Activated CD4-positive, alpha-beta T cell treated with anti-CD3 and anti-CD28 coated beads for 4 hours (primary cell): Measurements from ENCODE around the gene OR11A1.
"Not testable (repeated sequence)": the region's sequence is repeated elsewhere in the genome, so short reads cannot be mapped to it uniquely, and the experiment has no call there.

ENCODE experiments used
- DNase-seq, 2 donors: peaks; one replicate each; pipeline ENCODE4 v3.0.0-alpha.2; 2020

Gene OR11A1

GRCh38 chr6:29477923-29478450 lies 21.1 kb upstream of the OR11A1 start:
- DNase-seq: no peak

GRCh38 chr6:29474996-29475395 lies 18.1 kb upstream of the OR11A1 start:
- DNase-seq: no peak

DNA sequence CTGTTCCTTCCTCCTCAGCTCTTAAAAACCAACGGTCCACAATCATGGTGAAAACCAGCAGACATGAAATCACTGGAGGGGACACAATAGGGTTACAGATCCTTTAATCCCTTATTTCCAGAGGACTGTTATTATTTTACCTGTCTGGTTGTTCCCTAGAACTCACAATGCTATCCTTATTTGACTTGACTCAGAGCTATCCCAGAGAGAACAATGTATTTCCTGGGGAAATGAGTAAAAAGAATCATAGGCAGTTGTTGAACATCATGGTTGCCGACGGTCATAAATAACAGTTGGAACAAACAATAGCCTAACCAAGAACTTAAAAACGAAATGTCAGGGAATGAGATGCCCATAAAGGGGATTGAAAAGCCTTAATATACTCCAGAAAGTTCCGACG lies 9.4 kb upstream of the OR11A1 start:
- no peak for DNase-seq

DNA sequence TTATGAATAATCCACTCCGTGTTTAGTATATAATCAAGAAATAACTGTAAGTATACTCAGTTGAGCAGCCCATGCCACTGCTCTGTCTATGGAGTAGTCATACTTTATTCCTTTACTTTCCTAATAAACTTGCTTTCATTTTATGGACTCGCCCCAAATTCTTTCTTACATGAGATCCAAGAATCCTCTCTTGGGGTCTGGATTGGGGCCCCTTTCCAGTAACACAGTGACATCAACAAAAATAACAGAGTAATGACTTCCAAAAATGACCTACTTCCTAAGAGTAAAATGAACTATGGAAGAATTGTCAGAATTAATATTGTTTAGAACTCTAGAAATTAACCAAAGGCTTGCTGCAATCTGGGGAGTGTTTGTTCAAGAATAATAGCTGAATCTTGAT lies 8.9 kb upstream of the OR11A1 start:
- DNase-seq: no peak

- DNase-seq: no peak
Observed at GRCh38 chr6:29465279-29465678, 8.4 kb upstream of the OR11A1 start.

DNA sequence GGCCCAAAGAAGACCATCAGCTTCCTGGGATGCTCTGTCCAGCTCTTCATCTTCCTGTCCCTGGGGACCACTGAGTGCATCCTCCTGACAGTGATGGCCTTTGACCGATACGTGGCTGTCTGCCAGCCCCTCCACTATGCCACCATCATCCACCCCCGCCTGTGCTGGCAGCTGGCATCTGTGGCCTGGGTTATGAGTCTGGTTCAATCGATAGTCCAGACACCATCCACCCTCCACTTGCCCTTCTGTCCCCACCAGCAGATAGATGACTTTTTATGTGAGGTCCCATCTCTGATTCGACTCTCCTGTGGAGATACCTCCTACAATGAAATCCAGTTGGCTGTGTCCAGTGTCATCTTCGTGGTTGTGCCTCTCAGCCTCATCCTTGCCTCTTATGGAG lies 5.2 kb upstream of the OR11A1 start:
- no peak for DNase-seq

- no peak for DNase-seq
Observed at GRCh38 chr6:29461021-29461814, 4.3 kb upstream of the OR11A1 start.

DNA sequence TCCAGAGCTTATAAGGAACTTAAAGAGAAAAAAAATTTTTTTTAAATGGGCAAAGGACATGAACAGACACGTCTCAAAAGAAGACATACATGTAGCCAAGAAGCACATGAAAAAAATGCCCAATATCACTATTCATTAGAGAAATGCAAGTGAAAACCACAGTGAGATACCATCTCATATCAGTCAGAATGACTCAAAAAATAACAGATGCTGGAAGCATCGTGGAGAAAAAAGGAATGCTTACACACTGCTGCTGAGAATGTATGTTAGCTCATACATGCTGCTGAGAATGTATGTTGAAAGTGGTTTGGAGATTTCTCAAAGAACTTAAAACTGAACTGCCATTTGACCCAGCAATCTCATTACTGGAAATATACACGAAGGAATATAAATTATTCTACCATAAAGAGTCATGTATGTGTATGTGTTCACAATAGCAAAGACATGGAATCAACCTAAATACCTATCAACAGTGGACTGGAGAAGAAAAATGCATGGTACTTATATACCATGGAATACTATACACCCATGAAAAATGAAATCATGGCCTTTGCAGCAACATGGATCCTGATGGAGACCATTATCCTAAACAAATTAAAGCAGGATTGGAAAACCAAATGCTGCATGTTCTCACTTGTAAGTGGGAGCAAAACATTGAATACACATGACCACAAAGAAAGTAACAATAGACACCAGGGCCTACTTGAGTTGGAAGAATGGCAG lies 5.2 kb downstream of the OR11A1 start:
- no peak for DNase-seq

DNA sequence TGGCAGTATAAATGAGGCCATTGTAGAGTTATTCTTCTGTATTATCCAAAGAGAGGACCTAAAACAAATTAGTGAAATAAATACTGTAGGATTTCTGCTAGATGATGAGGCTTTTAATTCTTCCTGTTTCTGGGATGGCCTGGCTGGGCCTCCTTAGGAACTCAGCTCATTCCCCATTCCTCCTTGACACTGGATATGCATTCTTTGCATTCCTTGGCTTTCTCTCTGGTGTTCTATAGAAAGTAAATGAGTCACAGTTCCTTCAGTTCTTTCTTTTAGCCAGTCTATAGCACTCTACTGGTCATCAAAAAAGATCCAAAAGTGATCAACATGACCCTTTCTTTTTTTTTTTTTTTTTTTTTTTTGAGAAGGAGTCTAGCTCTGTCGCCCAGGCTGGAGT lies 9.2 kb downstream of the OR11A1 start:
- no peak for DNase-seq

GRCh38 chr6:29444031-29444430 lies 12.8 kb downstream of the OR11A1 start:
- DNase-seq: not testable (repeated sequence)

DNA sequence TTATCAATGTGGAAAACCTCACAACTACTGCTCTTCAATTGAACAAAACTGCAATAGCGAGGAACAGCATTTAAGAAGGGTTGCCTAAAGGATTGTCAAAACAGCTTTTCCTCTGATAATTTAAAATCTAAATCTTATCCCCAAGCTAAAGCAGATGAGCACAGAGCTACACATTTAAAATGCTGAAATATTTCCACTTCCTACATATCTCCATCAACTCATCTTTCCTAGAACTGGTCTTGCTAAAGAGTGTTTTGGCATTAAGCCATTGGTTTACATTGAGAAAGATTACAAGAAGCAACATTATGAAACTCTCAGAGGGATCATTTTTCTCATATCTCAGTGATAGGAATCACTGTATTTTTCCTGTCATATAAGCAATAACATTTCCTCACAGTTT lies 14.2 kb downstream of the OR11A1 start:
- DNase-seq: no peak

DNA sequence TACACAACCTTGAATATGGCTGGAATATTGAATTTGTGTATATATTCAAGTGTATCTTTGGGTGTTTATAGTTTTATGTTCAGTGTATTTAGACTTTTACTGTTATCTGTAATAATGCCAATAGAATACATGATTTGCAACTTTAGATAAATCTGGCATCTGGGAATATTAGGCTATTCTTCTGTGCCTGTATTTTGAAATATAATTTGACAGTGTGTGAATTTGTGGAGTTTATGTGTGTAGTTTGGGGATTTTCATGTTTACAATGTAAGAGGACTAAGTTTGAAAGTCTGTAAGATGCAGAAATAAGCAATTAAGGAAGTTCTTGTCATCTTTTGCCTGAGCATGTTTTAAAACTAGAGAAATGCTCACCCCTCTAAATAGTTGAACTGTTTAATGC lies 17.9 kb downstream of the OR11A1 start, which contains the start of gene OR10C1:
OR10C1 (plus strand) TSS at position 301 of the 400 bp plus-strand sequence. CDS start 710 bp downstream, outside the sequence.
- DNase-seq: no peak

- DNase-seq: not testable (repeated sequence)
Observed at GRCh38 chr6:29436730-29437129, 20.1 kb downstream of the OR11A1 start.

GRCh38 chr6:29426654-29427053 lies 30.2 kb downstream of the OR11A1 start:
- DNase-seq: no peak

GRCh38 chr6:29425075-29425474 lies 31.8 kb downstream of the OR11A1 start:
- no peak for DNase-seq

GRCh38 chr6:29424575-29424974 lies 32.3 kb downstream of the OR11A1 start:
- no peak for DNase-seq

DNA sequence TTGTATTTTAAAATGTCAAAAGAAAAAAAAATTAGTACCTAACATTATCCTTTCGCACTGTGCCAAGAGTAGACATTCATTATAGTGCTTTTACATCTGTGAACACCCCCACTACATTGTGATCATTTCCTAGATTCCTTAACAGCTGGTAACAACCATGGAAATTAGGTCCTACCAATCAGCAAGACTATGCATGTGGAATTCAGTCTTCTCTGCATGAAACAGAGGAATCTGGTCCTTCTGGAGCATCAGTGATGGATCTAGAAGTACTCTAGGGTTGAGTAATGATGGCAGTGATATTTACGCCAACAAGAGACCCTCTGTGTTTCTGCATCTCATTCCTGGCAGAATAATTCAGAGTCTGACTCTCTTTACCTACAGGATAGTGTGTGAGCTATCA lies 32.7 kb downstream of the OR11A1 start:
- DNase-seq: no peak

GRCh38 chr6:29419516-29419915 lies 37.4 kb downstream of the OR11A1 start:
- DNase-seq: no peak

DNA sequence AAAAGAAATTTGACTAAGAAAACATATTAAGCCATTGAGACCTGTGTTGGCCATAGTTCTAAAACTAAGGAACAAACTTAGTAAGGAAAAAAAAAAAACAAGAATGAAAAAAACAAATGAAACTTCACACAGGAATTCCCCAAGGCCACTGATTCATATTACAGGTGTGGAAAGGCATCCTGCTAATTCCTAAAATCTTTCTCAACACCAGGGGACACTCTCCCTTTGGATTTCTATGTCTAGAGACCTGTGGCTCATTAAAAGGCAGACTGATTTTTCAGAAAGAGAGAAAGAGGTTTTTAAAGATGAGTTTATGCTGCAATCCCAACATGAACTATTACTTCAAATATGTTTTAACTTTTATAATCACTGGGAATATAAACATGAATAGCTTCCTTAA lies 42.3 kb downstream of the OR11A1 start, which contains the start of gene OR12D1:
OR12D1 (plus strand) TSS at position 341 of the 400 bp plus-strand sequence.
- no peak for DNase-seq

DNA sequence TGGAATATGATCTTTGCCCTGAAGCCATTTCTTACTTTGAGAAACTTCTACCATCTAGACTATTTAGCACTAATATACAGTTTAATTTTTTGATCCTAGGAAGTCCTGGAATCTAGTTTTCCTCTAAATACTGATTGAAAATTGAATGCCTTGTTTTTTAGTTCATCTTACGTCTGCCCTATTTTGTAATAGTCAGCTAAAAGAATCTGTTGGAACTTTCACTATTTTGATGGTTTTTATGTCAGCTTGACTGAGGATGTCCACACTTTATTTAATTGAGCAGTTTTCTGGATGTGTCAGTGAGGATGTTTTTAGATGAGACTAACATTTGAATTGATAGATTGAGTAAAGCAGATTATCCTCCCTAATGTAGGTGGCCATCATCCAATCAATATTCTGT lies 53.1 kb downstream of the OR11A1 start:
- no peak for DNase-seq

GRCh38 chr6:29399525-29399924 lies 57.3 kb downstream of the OR11A1 start:
- DNase-seq: no peak

GRCh38 chr6:29395331-29395730 lies 61.5 kb downstream of the OR11A1 start, which contains the start of gene OR12D2:
Gene OR12D2 (plus strand): TSS chr6:29395631. CDS start chr6:29396700, 1,069 bp downstream.
- DNase-seq: no peak

DNA sequence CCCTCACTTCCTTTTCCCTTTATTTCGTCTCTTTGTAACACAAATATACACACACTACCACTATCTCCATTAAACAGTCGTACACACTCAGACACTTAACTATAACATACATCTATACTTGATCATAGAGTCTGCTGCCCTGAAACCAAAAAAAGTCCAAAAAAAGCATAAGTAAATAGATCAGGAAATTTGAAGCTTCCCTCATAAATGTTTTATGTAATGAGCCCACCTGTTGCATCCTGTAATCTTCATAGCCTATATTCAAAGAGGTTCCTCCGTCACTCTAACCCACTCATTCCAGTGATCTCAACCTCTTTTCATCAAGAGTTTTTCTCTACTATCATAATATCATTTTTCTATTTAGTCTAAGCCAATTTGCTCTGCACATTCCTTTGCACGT lies 68.3 kb downstream of the OR11A1 start:
- DNase-seq: no peak

DNA sequence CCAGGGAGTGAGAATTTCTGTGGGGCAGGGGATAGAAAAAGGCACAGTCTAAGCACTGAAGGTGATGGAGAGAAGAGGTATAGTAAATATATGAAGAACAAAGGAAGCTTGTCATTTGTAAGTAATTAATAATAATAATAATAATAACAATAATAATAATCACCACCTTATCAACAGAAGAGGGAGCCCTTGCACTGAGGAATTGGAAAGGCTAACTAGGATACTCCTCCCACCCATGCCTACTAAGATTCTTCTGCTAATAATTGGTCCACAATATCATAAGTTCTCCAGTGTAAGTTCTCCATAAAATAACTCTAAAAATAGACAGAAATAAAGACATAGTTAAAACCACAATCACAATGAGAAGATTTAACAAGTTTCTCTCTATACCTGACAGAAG lies 80.9 kb downstream of the OR11A1 start:
- DNase-seq: no peak
